GM12878 (cell line): Measurements from ENCODE around the gene FGFRL1.

Experiments
- ATF3 ChIP-seq: IDR thresholded peaks from 2 replicates; pipeline ENCODE4 v1.6.1; 2011; ENCODE audit warnings: low read depth, mild to moderate bottlenecking, low read length, moderate library complexity, borderline replicate concordance; ENCODE audit errors: extremely low read depth
- GABPA ChIP-seq: IDR thresholded peaks from 2 replicates; pipeline ENCODE4 v1.6.1; 2014; ENCODE audit warnings: antibody characterized with exemption, low read depth, mild to moderate bottlenecking, inconsistent platforms
- MYC ChIP-seq: IDR thresholded peaks from 2 replicates; pipeline ENCODE4 v1.6.1; 2011; ENCODE audit warnings: mild to moderate bottlenecking, low read length, moderate library complexity, inconsistent platforms; ENCODE audit not compliant: insufficient read depth, insufficient replicate concordance, insufficient read length, severe bottlenecking
- NKRF ChIP-seq: fragments of 450-650 bp; conservative IDR thresholded peaks from 2 replicates; pipeline ENCODE4 v1.6.1; 2017; ENCODE audit warnings: mild to moderate bottlenecking, moderate library complexity
- RCOR1 ChIP-seq: conservative IDR thresholded peaks from 2 replicates; pipeline ENCODE4 v1.6.1; 2012; ENCODE audit warnings: low read depth, low read length, improper control_type of control experiment
- RUNX3 ChIP-seq: IDR thresholded peaks from 2 replicates; pipeline ENCODE4 v1.6.1; 2012; ENCODE audit warnings: low read length, inconsistent platforms
- SKIL ChIP-seq: fragments of 450-650 bp; IDR thresholded peaks from 2 replicates; pipeline ENCODE4 v1.6.1; 2017; ENCODE audit warnings: mild to moderate bottlenecking, low read depth, inconsistent platforms; ENCODE audit not compliant: poor library complexity, severe bottlenecking
- SRF ChIP-seq, 2 experiments: IDR thresholded peaks; 2 replicates each; pipeline ENCODE4 v1.6.1; 2011; ENCODE audit warnings: low read depth in 2 of 2, low read length in 2 of 2, mild to moderate bottlenecking in 1 of 2, moderate library complexity in 1 of 2
- SUZ12 ChIP-seq: fragments of 200-600 bp; sonication (generic); IDR thresholded peaks from one replicate; pipeline ENCODE4 v1.6.1; 2018; ENCODE audit warnings: antibody characterized with exemption, mild to moderate bottlenecking; ENCODE audit not compliant: unreplicated experiment
- TF ChIP-seq, protein P1 (sequence below), 3 experiments: IDR thresholded peaks in 2 of 3; conservative IDR thresholded peaks in 1 of 3; 2 replicates each; pipeline ENCODE4 v1.5.1; 2011; ENCODE audit warnings: low read depth in 3 of 3, low read length in 3 of 3, mild to moderate bottlenecking in 3 of 3, control low read depth in 2 of 3, moderate library complexity in 2 of 3, inconsistent platforms in 1 of 3, mixed read lengths in 1 of 3; ENCODE audit not compliant: control insufficient read depth in 2 of 3, insufficient read depth in 1 of 3; ENCODE audit errors: extremely low read depth in 1 of 3
- TF ChIP-seq, protein P2 (sequence below): fragments of 450-650 bp; IDR thresholded peaks from 2 replicates; pipeline ENCODE4 v1.6.1; 2017; ENCODE audit warnings: mild to moderate bottlenecking
- TF ChIP-seq, protein P3 (sequence below): IDR thresholded peaks from 2 replicates; pipeline ENCODE4 v1.6.1; 2012; ENCODE audit warnings: low read depth, low read length, improper control_type of control experiment

DNA sequence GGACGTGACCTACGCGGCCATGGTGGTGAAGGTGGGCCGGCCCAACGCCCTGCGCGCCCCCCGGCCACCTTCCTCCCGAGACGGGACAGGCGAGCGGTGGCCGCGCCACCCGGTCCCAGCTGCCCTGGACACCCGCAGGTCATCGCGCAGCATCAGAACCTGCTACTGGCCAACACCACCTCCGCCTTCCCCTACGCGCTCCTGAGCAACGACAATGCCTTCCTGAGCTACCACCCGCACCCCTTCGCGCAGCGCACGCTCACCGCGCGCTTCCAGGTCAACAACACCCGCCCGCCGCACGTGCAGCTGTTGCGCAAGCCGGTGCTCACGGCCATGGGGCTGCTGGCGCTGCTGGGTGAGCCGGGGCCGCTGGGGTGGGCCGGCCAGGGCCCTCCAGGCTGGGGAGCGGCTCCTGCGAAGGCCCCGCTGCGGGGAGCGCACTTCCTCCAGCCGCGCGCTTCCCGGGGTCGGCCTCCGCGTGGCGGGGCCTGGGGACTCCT is 9.2 kb upstream of the FGFRL1 start:
- TF ChIP-seq MYC = no peak
- TF ChIP-seq, protein P1, sequence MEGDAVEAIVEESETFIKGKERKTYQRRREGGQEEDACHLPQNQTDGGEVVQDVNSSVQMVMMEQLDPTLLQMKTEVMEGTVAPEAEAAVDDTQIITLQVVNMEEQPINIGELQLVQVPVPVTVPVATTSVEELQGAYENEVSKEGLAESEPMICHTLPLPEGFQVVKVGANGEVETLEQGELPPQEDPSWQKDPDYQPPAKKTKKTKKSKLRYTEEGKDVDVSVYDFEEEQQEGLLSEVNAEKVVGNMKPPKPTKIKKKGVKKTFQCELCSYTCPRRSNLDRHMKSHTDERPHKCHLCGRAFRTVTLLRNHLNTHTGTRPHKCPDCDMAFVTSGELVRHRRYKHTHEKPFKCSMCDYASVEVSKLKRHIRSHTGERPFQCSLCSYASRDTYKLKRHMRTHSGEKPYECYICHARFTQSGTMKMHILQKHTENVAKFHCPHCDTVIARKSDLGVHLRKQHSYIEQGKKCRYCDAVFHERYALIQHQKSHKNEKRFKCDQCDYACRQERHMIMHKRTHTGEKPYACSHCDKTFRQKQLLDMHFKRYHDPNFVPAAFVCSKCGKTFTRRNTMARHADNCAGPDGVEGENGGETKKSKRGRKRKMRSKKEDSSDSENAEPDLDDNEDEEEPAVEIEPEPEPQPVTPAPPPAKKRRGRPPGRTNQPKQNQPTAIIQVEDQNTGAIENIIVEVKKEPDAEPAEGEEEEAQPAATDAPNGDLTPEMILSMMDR (IDR thresholded peaks at IDR 0.05 in 2 of 3, conservative IDR thresholded peaks at IDR 0.05 in 1 of 3; ENCODE audit: control insufficient read depth in 2 of 3, extremely low read depth in 1 of 3, insufficient read depth in 1 of 3, low read depth in 3 of 3, low read length in 3 of 3) = no peak
- TF ChIP-seq NKRF = no peak
- TF ChIP-seq, protein P2, sequence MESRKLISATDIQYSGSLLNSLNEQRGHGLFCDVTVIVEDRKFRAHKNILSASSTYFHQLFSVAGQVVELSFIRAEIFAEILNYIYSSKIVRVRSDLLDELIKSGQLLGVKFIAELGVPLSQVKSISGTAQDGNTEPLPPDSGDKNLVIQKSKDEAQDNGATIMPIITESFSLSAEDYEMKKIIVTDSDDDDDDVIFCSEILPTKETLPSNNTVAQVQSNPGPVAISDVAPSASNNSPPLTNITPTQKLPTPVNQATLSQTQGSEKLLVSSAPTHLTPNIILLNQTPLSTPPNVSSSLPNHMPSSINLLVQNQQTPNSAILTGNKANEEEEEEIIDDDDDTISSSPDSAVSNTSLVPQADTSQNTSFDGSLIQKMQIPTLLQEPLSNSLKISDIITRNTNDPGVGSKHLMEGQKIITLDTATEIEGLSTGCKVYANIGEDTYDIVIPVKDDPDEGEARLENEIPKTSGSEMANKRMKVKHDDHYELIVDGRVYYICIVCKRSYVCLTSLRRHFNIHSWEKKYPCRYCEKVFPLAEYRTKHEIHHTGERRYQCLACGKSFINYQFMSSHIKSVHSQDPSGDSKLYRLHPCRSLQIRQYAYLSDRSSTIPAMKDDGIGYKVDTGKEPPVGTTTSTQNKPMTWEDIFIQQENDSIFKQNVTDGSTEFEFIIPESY = no peak
- TF ChIP-seq, protein P3, sequence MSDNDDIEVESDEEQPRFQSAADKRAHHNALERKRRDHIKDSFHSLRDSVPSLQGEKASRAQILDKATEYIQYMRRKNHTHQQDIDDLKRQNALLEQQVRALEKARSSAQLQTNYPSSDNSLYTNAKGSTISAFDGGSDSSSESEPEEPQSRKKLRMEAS = no peak
- no peak for TF ChIP-seq ATF3
- no peak for TF ChIP-seq RCOR1
- TF ChIP-seq GABPA = no peak
- no peak for TF ChIP-seq SRF (IDR thresholded peaks at IDR 0.05; ENCODE audit: low read depth in 2 of 2, low read length in 2 of 2)
- no peak for TF ChIP-seq SKIL
- TF ChIP-seq SUZ12 = no peak
- no peak for TF ChIP-seq RUNX3
